ENCODE data around the gene MMP10. TPM values are rescaled to one million over a fixed set of nuclear protein-coding genes. Genes with fewer than 3 reads are reported as not detected.
"Not testable (repeated sequence)": the region's sequence is repeated elsewhere in the genome, so short reads cannot be mapped to it uniquely, and the experiment has no call there.

Gene MMP10
- total RNA-seq, 1 donor from 2014 or later = not detected

GRCh38 chr11:102761646-102762238 lies 18.7 kb downstream of the MMP10 start:
- no peaks in the 10 kb centered on the region for H3K36me3 ChIP-seq (ENCODE audit: control insufficient read depth in 3 of 3, insufficient read depth in 3 of 3, low read length in 3 of 3)
- H3K27ac ChIP-seq (ENCODE audit: low read depth, low read length) = no peak overlapping the region
- no peak overlapping the region for H3K9ac ChIP-seq (ENCODE audit: low read depth in 1 of 3, low read length in 3 of 3)
- no peaks in the 10 kb centered on the region for H3K9me3 ChIP-seq (ENCODE audit: control insufficient read depth in 3 of 3, low read length in 3 of 3)
- no peaks in the 10 kb centered on the region for H3K27me3 ChIP-seq (ENCODE audit: control insufficient read depth in 3 of 3, insufficient read depth in 3 of 3, low read length in 3 of 3)
- H3K4me3 ChIP-seq (ENCODE audit: low read length in 3 of 3) = no peak overlapping the region
- H3K4me1 ChIP-seq (ENCODE audit: control insufficient read depth in 3 of 3, insufficient read depth in 3 of 3, low read length in 3 of 3) = no peaks in the 10 kb centered on the region

DNA sequence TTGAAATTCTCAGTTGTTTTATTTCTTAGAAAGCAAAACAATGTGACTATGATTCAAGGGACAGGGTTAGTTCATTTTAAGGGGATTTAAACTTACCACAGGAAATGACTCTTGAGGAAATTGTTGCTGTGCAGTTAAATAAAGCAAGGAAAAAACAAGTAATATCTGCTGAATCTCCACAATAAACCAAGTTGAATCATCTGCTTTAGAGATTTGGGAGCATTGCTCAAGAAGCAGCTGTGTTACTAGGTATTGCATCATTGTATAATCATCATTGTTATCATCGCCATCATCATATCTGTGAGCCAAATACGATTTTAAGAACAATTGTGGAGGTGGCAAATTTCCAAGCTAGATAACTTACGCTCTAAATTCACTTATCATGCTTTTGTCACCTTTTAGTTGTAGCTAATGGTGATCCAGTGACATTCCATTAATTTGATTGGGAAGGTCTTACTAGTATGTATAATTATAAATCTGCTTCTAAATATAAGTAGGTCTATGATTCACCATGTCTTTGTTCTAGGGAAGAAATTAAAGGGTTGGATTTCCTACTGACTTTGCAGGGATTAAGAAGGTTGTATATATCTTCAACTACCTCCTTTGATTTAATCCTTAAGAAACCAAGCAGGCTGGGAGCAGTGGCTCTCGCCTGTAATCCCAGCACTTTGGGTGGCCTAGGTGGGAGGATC lies 19.9 kb downstream of the MMP10 start:
- H3K27ac ChIP-seq (ENCODE audit: low read depth, low read length) = no peak overlapping the region
- no peaks in the 10 kb centered on the region for H3K27me3 ChIP-seq (ENCODE audit: control insufficient read depth in 3 of 3, insufficient read depth in 3 of 3, low read length in 3 of 3)
- no peak overlapping the region for H3K9ac ChIP-seq (ENCODE audit: low read depth in 1 of 3, low read length in 3 of 3)
- H3K4me3 ChIP-seq (ENCODE audit: low read length in 3 of 3) = no peak overlapping the region
- H3K4me1 ChIP-seq (ENCODE audit: control insufficient read depth in 3 of 3, insufficient read depth in 3 of 3, low read length in 3 of 3) = no peaks in the 10 kb centered on the region
- H3K36me3 ChIP-seq (ENCODE audit: control insufficient read depth in 3 of 3, insufficient read depth in 3 of 3, low read length in 3 of 3) = no peaks in the 10 kb centered on the region
- no peaks in the 10 kb centered on the region for H3K9me3 ChIP-seq (ENCODE audit: control insufficient read depth in 3 of 3, low read length in 3 of 3)

GRCh38 chr11:102757823-102758549 lies 22.4 kb downstream of the MMP10 start:
- Histone ChIP-seq H3K36me3 (ENCODE audit: control insufficient read depth in 3 of 3, insufficient read depth in 3 of 3, low read length in 3 of 3) (no peaks in the 10 kb centered on the region), H3K27me3 (ENCODE audit: control insufficient read depth in 3 of 3, insufficient read depth in 3 of 3, low read length in 3 of 3) (no peaks in the 10 kb centered on the region), H3K9me3 (ENCODE audit: control insufficient read depth in 3 of 3, low read length in 3 of 3) (no peaks in the 10 kb centered on the region), H3K4me1 (ENCODE audit: control insufficient read depth in 3 of 3, insufficient read depth in 3 of 3, low read length in 3 of 3) (no peaks in the 10 kb centered on the region), H3K9ac (ENCODE audit: low read depth in 1 of 3, low read length in 3 of 3) (no peak overlapping the region), H3K27ac (ENCODE audit: low read depth, low read length) (no peak overlapping the region), H3K4me3 (ENCODE audit: low read length in 3 of 3) (no peak overlapping the region)

GRCh38 chr11:102753267-102753666 lies 27.2 kb downstream of the MMP10 start:
- Histone ChIP-seq H3K4me3 (ENCODE audit: low read length in 3 of 3) (no peak overlapping the region), H3K4me1 (ENCODE audit: control insufficient read depth in 3 of 3, insufficient read depth in 3 of 3, low read length in 3 of 3) (no peaks in the 10 kb centered on the region), H3K27me3 (ENCODE audit: control insufficient read depth in 3 of 3, insufficient read depth in 3 of 3, low read length in 3 of 3) (no peaks in the 10 kb centered on the region), H3K27ac (ENCODE audit: low read depth, low read length) (no peak overlapping the region), H3K9ac (ENCODE audit: low read depth in 1 of 3, low read length in 3 of 3) (no peak overlapping the region), H3K9me3 (ENCODE audit: control insufficient read depth in 3 of 3, low read length in 3 of 3) (no peaks in the 10 kb centered on the region), H3K36me3 (ENCODE audit: control insufficient read depth in 3 of 3, insufficient read depth in 3 of 3, low read length in 3 of 3) (no peaks in the 10 kb centered on the region)

- Histone ChIP-seq H3K4me1 (ENCODE audit: control insufficient read depth in 3 of 3, insufficient read depth in 3 of 3, low read length in 3 of 3) (no peaks in the 10 kb centered on the region), H3K36me3 (ENCODE audit: control insufficient read depth in 3 of 3, insufficient read depth in 3 of 3, low read length in 3 of 3) (no peaks in the 10 kb centered on the region), H3K27me3 (ENCODE audit: control insufficient read depth in 3 of 3, insufficient read depth in 3 of 3, low read length in 3 of 3) (no peaks in the 10 kb centered on the region)
Measured at GRCh38 chr11:102751673-102752072, 28.8 kb downstream of the MMP10 start.

DNA sequence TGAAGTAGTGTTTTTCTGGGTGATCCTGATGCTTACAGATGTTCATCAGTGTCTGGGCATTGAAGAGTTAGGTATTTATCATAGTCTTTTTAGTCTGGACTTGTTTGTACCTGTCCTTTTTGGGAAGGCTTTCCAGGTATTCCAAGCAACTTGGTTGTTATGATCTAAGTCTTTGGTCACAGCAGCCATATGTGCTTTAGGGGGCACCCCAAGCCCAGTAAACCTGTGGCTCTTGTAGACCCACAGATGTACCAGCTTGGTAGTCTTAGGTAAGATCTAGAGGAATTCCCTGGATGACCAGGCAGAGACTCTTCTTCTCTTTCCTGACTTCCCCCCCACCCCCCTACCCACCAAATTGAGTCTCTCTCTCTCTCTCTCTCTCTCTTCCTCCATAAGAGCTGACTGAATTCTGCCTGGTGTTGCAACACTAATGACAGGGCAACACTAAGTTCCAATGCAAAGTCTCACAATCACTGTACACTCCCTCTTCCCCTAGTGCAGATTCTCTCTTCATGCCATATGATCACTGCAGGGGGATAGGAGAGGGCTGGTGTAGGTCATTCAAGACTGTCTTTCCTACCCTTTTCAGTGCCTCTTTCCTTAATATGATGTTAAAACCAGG lies 31.2 kb downstream of the MMP10 start:
- Histone ChIP-seq H3K36me3 (ENCODE audit: control insufficient read depth in 3 of 3, insufficient read depth in 3 of 3, low read length in 3 of 3) (no peaks in the 10 kb centered on the region), H3K4me3 (ENCODE audit: low read length in 3 of 3) (no peak overlapping the region), H3K4me1 (ENCODE audit: control insufficient read depth in 3 of 3, insufficient read depth in 3 of 3, low read length in 3 of 3) (no peaks in the 10 kb centered on the region), H3K9me3 (ENCODE audit: control insufficient read depth in 3 of 3, low read length in 3 of 3) (no peaks in the 10 kb centered on the region), H3K9ac (ENCODE audit: low read depth in 1 of 3, low read length in 3 of 3) (no peak overlapping the region), H3K27ac (ENCODE audit: low read depth, low read length) (no peak overlapping the region), H3K27me3 (ENCODE audit: control insufficient read depth in 3 of 3, insufficient read depth in 3 of 3, low read length in 3 of 3) (no peaks in the 10 kb centered on the region)

More at GRCh38 chr11:102751673-102752072, 28.8 kb downstream of the MMP10 start:
- no peaks in the 10 kb centered on the region for H3K9me3 ChIP-seq (ENCODE audit: control insufficient read depth in 3 of 3, low read length in 3 of 3)
- no peak overlapping the region for H3K4me3 ChIP-seq (ENCODE audit: low read length in 3 of 3)
- no peak overlapping the region for H3K27ac ChIP-seq (ENCODE audit: low read depth, low read length)
- no peak overlapping the region for H3K9ac ChIP-seq (ENCODE audit: low read depth in 1 of 3, low read length in 3 of 3)

DNA sequence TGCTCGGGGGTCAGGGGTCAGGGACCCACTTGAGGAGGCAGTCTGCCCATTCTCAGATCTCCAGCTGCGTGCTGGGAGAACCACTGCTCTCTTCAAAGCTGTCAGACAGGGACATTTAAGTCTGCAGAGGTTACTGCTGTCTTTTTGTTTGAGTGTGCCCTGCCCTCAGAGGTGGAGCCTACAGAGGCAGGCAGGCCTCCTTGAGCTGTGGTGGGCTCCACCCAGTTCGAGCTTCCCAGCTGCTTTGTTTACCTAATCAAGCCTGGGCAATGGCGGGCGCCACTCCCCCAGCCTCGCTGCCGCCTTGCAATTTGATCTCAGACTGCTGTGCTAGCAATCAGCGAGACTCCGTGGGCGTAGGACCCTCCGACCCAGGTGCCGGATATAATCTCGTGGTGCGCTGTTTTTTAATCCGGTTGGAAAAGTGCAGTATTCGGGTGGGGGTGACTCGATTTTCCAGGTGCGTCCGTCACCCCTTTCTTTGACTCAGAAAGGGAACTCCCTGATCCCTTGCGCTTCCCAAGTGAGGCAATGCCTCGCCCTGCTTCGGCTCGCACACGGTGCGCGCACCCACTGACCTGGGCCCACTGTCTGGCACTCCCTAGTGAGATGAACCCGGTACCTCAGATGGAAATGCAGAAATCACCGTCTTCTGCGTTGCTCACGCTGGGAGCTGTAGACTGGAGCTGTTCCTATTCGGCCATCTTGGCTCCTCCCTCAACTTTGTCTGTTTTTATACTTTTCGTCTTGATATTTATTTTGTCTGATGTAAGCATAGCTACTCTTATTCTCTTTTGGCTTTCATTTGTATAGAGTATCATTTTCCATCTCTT lies 33.5 kb downstream of the MMP10 start:
- H3K4me1 ChIP-seq (ENCODE audit: control insufficient read depth in 3 of 3, insufficient read depth in 3 of 3, low read length in 3 of 3); H3K9me3 ChIP-seq (ENCODE audit: control insufficient read depth in 3 of 3, low read length in 3 of 3); H3K36me3 ChIP-seq (ENCODE audit: control insufficient read depth in 3 of 3, insufficient read depth in 3 of 3, low read length in 3 of 3); H3K27me3 ChIP-seq (ENCODE audit: control insufficient read depth in 3 of 3, insufficient read depth in 3 of 3, low read length in 3 of 3); H3K27ac ChIP-seq (ENCODE audit: low read depth, low read length); H3K4me3 ChIP-seq (ENCODE audit: low read length in 3 of 3); H3K9ac ChIP-seq (ENCODE audit: low read depth in 1 of 3, low read length in 3 of 3): not testable (repeated sequence)

GRCh38 chr11:102734650-102735049 lies 45.8 kb downstream of the MMP10 start:
- no peak overlapping the region for H3K9ac ChIP-seq (ENCODE audit: low read depth in 1 of 3, low read length in 3 of 3)
- H3K4me3 ChIP-seq (ENCODE audit: low read length in 3 of 3) = no peak overlapping the region
- no peak overlapping the region for H3K27ac ChIP-seq (ENCODE audit: low read depth, low read length)
- H3K4me1 ChIP-seq (ENCODE audit: control insufficient read depth in 3 of 3, insufficient read depth in 3 of 3, low read length in 3 of 3) = no peaks in the 10 kb centered on the region
- peaks cover 0 to 2% (median 0%) of the 10 kb centered on the region in 3 donors for H3K9me3 ChIP-seq (ENCODE audit: control insufficient read depth in 3 of 3, low read length in 3 of 3)
- no peaks in the 10 kb centered on the region for H3K27me3 ChIP-seq (ENCODE audit: control insufficient read depth in 3 of 3, insufficient read depth in 3 of 3, low read length in 3 of 3)
- H3K36me3 ChIP-seq (ENCODE audit: control insufficient read depth in 3 of 3, insufficient read depth in 3 of 3, low read length in 3 of 3) = no peaks in the 10 kb centered on the region

- H3K27me3 ChIP-seq (ENCODE audit: control insufficient read depth in 3 of 3, insufficient read depth in 3 of 3, low read length in 3 of 3) = no peaks in the 10 kb centered on the region
- no peak overlapping the region for H3K27ac ChIP-seq (ENCODE audit: low read depth, low read length)
Measured at GRCh38 chr11:102733232-102733875, 47.1 kb downstream of the MMP10 start.

More at GRCh38 chr11:102733232-102733875, 47.1 kb downstream of the MMP10 start:
- H3K9ac ChIP-seq (ENCODE audit: low read depth in 1 of 3, low read length in 3 of 3) = no peak overlapping the region
- H3K4me3 ChIP-seq (ENCODE audit: low read length in 3 of 3) = no peak overlapping the region
- peaks cover 0 to 2% (median 0%) of the 10 kb centered on the region in 3 donors for H3K9me3 ChIP-seq (ENCODE audit: control insufficient read depth in 3 of 3, low read length in 3 of 3)
- H3K4me1 ChIP-seq (ENCODE audit: control insufficient read depth in 3 of 3, insufficient read depth in 3 of 3, low read length in 3 of 3) = no peaks in the 10 kb centered on the region
- H3K36me3 ChIP-seq (ENCODE audit: control insufficient read depth in 3 of 3, insufficient read depth in 3 of 3, low read length in 3 of 3) = no peaks in the 10 kb centered on the region
